Hepatocyte (in vitro differentiated cells): Measurements from ENCODE around the gene TTC27. TPM values are rescaled to one million over a fixed set of nuclear protein-coding genes. Genes with fewer than 3 reads are reported as not detected.
"Not testable (repeated sequence)": the region's sequence is repeated elsewhere in the genome, so short reads cannot be mapped to it uniquely, and the experiment has no call there.

Experiments used
- DNase-seq: peaks from one replicate; pipeline ENCODE4 v3.0.0-alpha.2; 2016; ENCODE audit warnings: low spot score
- H2AFZ ChIP-seq: fragments of 200-600 bp; sonication (generic); 2 replicates; pipeline ENCODE4 v1.6.0; 2016; ENCODE audit warnings: antibody characterized with exemption, mild to moderate bottlenecking
- H3K27ac ChIP-seq: fragments of 200-600 bp; sonication (generic); 2 replicates; pipeline ENCODE4 v1.5.1; 2016; ENCODE audit warnings: mild to moderate bottlenecking
- H3K27me3 ChIP-seq: fragments of 200-600 bp; sonication (generic); 2 replicates; pipeline ENCODE4 v1.6.1; 2016
- H3K36me3 ChIP-seq: fragments of 200-600 bp; sonication (generic); replicated peaks from 2 replicates; pipeline ENCODE4 v1.5.1; 2016; ENCODE audit warnings: low read depth; ENCODE audit not compliant: insufficient read depth
- H3K4me1 ChIP-seq: fragments of 200-600 bp; sonication (generic); 2 replicates; pipeline ENCODE4 v1.5.1; 2016; ENCODE audit warnings: mild to moderate bottlenecking, moderate library complexity; ENCODE audit not compliant: insufficient read depth
- H3K4me2 ChIP-seq: fragments of 200-600 bp; sonication (generic); 2 replicates; pipeline ENCODE4 v1.6.0; 2016
- H3K4me3 ChIP-seq: fragments of 200-600 bp; sonication (generic); 2 replicates; pipeline ENCODE4 v1.5.1; 2016; ENCODE audit warnings: mild to moderate bottlenecking
- H3K79me2 ChIP-seq: fragments of 200-600 bp; sonication (generic); 2 replicates; pipeline ENCODE4 v1.6.0; 2017; ENCODE audit warnings: mild to moderate bottlenecking
- H3K9me2 ChIP-seq: fragments of 200-600 bp; sonication (generic); replicated peaks from 2 replicates; pipeline ENCODE4 v1.6.0; 2017; ENCODE audit warnings: mild to moderate bottlenecking; ENCODE audit not compliant: insufficient read depth
- H3K9me3 ChIP-seq: fragments of 200-600 bp; sonication (generic); 2 replicates; pipeline ENCODE4 v1.5.1; 2016; ENCODE audit warnings: low read depth, mild to moderate bottlenecking
- H4K20me1 ChIP-seq: fragments of 200-600 bp; sonication (generic); 2 replicates; pipeline ENCODE4 v1.6.0; 2016; ENCODE audit warnings: mild to moderate bottlenecking; ENCODE audit not compliant: insufficient read depth, poor library complexity, severe bottlenecking
- EZH2 ChIP-seq: fragments of 200-600 bp; sonication (generic); IDR thresholded peaks from 2 replicates; pipeline ENCODE4 v1.6.1; 2016; ENCODE audit warnings: antibody characterized with exemption, mild to moderate bottlenecking, borderline replicate concordance
- EZH2phosphoT487 ChIP-seq: fragments of 200-600 bp; sonication (generic); IDR thresholded peaks from one replicate; pipeline ENCODE4 v1.6.1; 2018; ENCODE audit warnings: antibody characterized with exemption, mild to moderate bottlenecking, low read depth, moderate library complexity; ENCODE audit not compliant: unreplicated experiment, severe bottlenecking
- WGBS: methylation state at CpG from one replicate; pipeline ENCODE4 v1.1.6; 2016; ENCODE audit warnings: low lambda C conversion rate; ENCODE audit errors: missing lambda C conversion rate; 5-methylcytosine and 5-hydroxymethylcytosine counted together
- microRNA-seq: library from miRNA; unstranded; fragments of <30 nt; microRNA quantifications from one replicate; pipeline ENCODE4, GENCODE V29; 2017
- polyA plus RNA-seq: library from polyadenylated mRNA; unstranded; fragments of >200 nt; fragmentation: Nextera tagmentation; extraction: Ambion mirVana; gene quantifications from 2 replicates; pipeline ENCODE4 v1.2.1, GENCODE V29; 2016
- small RNA-seq: library from RNA; depleted of rRNA; stranded (forward); fragments of <200 nt; gene quantifications from one replicate; pipeline ENCODE3, GENCODE V24; 2014
- total RNA-seq: library from RNA; depleted of rRNA; stranded (reverse); fragments of >200 nt; gene quantifications from 2 replicates; pipeline ENCODE4 v1.2.3, GENCODE V29; 2014
- TF ChIP-seq, protein P1 (sequence below): fragments of 200-600 bp; sonication (generic); IDR thresholded peaks from 2 replicates; pipeline ENCODE4 v1.5.1; 2016; ENCODE audit warnings: antibody characterized with exemption, mild to moderate bottlenecking; ENCODE audit not compliant: poor library complexity

Gene TTC27
- total and polyA plus RNA-seq, 2 experiments from 2014 or later: 10.7 to 12.7 TPM

DNA sequence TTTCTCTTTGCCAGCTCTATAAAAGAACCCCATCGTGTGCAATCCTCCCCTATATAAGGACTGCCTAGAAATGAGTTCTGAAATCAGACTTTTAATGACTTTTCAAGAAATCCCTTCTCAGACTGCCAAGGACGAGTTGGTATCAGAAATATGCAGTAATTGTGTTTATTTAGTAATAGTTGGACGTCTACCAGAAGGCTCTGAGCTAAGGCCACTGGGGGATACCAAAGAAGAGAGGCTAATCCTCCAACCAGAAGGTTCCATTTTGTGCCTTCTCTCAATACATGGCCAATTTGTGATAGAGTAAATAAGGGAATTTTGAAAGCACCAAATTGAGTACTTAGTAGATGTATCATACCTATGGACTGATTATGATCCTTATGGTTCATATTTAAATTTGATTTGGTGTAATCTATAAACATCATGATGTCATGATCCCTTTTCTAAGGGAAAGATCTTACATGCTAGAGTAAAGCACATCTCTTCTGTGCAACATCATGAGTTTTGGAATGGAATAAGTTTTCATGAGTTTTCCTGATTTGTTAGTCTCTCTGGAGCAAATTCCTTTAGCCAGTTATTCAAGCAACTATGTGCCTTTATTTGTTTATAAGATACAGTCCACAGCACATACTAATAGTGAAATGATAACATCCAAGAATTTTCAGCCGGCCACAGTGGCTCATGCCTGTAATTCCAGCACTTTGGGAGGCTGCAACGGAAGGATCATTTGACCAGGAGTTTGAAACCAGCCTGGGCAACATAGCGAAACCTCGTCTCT, 236.7 kb downstream of the TTC27 start:
- Histone ChIP-seq H2AFZ (no peak overlapping the region), H3K4me2 (no peak overlapping the region), H4K20me1 (no peaks in the 10 kb centered on the region), H3K4me1 (no peaks in the 10 kb centered on the region), H3K79me2 (no peaks in the 10 kb centered on the region), H3K27ac (no peak overlapping the region), H3K9me3 (no peaks in the 10 kb centered on the region), H3K4me3 (no peak overlapping the region), H3K27me3 (no peaks in the 10 kb centered on the region), H3K36me3 (no peaks in the 10 kb centered on the region), H3K9me2 (no peaks in the 10 kb centered on the region)
- DNase-seq: no peak
- WGBS: 58% methylated on average over 7 of the region's 7 CpGs
- TF ChIP-seq EZH2 (no peak), EZH2phosphoT487 (no peak)
- TF ChIP-seq, protein P1, sequence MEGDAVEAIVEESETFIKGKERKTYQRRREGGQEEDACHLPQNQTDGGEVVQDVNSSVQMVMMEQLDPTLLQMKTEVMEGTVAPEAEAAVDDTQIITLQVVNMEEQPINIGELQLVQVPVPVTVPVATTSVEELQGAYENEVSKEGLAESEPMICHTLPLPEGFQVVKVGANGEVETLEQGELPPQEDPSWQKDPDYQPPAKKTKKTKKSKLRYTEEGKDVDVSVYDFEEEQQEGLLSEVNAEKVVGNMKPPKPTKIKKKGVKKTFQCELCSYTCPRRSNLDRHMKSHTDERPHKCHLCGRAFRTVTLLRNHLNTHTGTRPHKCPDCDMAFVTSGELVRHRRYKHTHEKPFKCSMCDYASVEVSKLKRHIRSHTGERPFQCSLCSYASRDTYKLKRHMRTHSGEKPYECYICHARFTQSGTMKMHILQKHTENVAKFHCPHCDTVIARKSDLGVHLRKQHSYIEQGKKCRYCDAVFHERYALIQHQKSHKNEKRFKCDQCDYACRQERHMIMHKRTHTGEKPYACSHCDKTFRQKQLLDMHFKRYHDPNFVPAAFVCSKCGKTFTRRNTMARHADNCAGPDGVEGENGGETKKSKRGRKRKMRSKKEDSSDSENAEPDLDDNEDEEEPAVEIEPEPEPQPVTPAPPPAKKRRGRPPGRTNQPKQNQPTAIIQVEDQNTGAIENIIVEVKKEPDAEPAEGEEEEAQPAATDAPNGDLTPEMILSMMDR: no peak

GRCh38 chr2:32865399-32866068, 237.7 kb downstream of the TTC27 start:
- Histone ChIP-seq H3K79me2 (no peaks in the 10 kb centered on the region), H3K4me2 (no peak overlapping the region), H3K9me3 (no peaks in the 10 kb centered on the region), H3K27me3 (no peaks in the 10 kb centered on the region), H2AFZ (no peak overlapping the region), H3K27ac (no peak overlapping the region), H3K4me3 (no peak overlapping the region), H4K20me1 (no peaks in the 10 kb centered on the region), H3K36me3 (no peaks in the 10 kb centered on the region), H3K4me1 (no peaks in the 10 kb centered on the region), H3K9me2 (no peaks in the 10 kb centered on the region)
- TF ChIP-seq EZH2 (no peak), EZH2phosphoT487 (no peak)
- TF ChIP-seq, protein P1: no peak
- WGBS: 59% methylated on average over 3 of the region's 3 CpGs
- DNase-seq: no peak

GRCh38 chr2:32866462-32866861, 238.6 kb downstream of the TTC27 start:
- not testable (repeated sequence) for H3K4me2 ChIP-seq, H3K4me3 ChIP-seq, H3K79me2 ChIP-seq, H4K20me1 ChIP-seq, H3K27me3 ChIP-seq, DNase-seq, H2AFZ ChIP-seq, H3K36me3 ChIP-seq, H3K4me1 ChIP-seq, H3K9me3 ChIP-seq, H3K27ac ChIP-seq, H3K9me2 ChIP-seq
- 94% methylated on average over 1 of the region's 1 CpG for WGBS

Small RNAs within 50 kb of the gene (microRNA-seq; reads per million reads assigned to microRNA genes)
- gene MIR4765: not detected

Small RNAs within 50 kb of the gene (small RNA-seq; reads per million reads assigned to genes)
- not detected for gene MIR4765
